PC-9 (cell line): ENCODE results near the gene MRPS27. TPM values are rescaled to one million over a fixed set of nuclear protein-coding genes. Genes with fewer than 3 reads are reported as not detected.

ENCODE experiments used
- BruUV-seq: library from RNA; stranded (reverse); fragments of 400-500 nt; replicated peaks from 2 replicates; lab custom pipeline; 2021; lab: Mats Ljungman, UMichigan
- CTCF ChIA-PET: fragments of 300-600 bp; sonication (Branson Sonifier 250); formaldehyde crosslinking; loops from one replicate; lab custom pipeline; 2022; ENCODE audit warnings: antibody characterized with exemption; lab: Charles Lee
- POLR2A ChIA-PET: fragments of 300-600 bp; sonication (Branson Sonifier 250); formaldehyde crosslinking; loops from one replicate; lab custom pipeline; 2022; ENCODE audit warnings: antibody characterized with exemption; ENCODE audit not compliant: unreplicated experiment; lab: Charles Lee
- DNase-seq, 2 experiments: peaks; one replicate each; pipeline versions ENCODE4 v3.0.0 to v3.0.0-alpha.2; 2015 to 2022; ENCODE audit warnings: mixed read lengths in 1 of 2
- H2AFZ ChIP-seq: fragments of 200-600 bp; sonication (generic); 2 replicates; pipeline ENCODE4 v1.8.1; 2017; ENCODE audit warnings: antibody characterized with exemption
- H3F3A ChIP-seq: fragments of 200-600 bp; sonication (generic); 2 replicates; pipeline ENCODE4 v1.8.1; 2017; ENCODE audit warnings: antibody characterized with exemption, mild to moderate bottlenecking, low read depth; ENCODE audit not compliant: insufficient read depth
- H3K27ac ChIP-seq: fragments of 200-600 bp; sonication (generic); 2 replicates; pipeline ENCODE4 v1.6.1; 2016; ENCODE audit warnings: mixed run types
- H3K27me3 ChIP-seq: fragments of 200-600 bp; sonication (generic); 2 replicates; pipeline ENCODE4 v1.6.1; 2016; ENCODE audit warnings: low read depth, mixed run types; ENCODE audit not compliant: insufficient read depth
- H3K36me3 ChIP-seq: fragments of 200-600 bp; sonication (generic); 2 replicates; pipeline ENCODE4 v1.6.1; 2016; ENCODE audit warnings: low read depth, mixed run types
- H3K4me1 ChIP-seq: fragments of 200-600 bp; sonication (generic); replicated peaks from 2 replicates; pipeline ENCODE4 v1.6.1; 2016; ENCODE audit warnings: mixed run types; ENCODE audit not compliant: insufficient read depth
- H3K4me2 ChIP-seq: fragments of 200-600 bp; sonication (generic); 2 replicates; pipeline ENCODE4 v1.6.1; 2017; ENCODE audit warnings: mixed run types
- H3K4me3 ChIP-seq: fragments of 200-600 bp; sonication (generic); 2 replicates; pipeline ENCODE4 v1.6.1; 2016; ENCODE audit warnings: mixed run types
- H3K79me2 ChIP-seq: fragments of 200-600 bp; sonication (generic); 2 replicates; pipeline ENCODE4 v1.6.1; 2017; ENCODE audit warnings: low read depth, mixed run types
- H3K9me2 ChIP-seq: fragments of 200-600 bp; sonication (generic); 2 replicates; pipeline ENCODE4 v1.8.1; 2017; ENCODE audit warnings: mild to moderate bottlenecking; ENCODE audit not compliant: insufficient read depth
- H3K9me3 ChIP-seq: fragments of 200-600 bp; sonication (generic); 2 replicates; pipeline ENCODE4 v1.8.1; 2016; ENCODE audit warnings: low read depth; ENCODE audit not compliant: insufficient read depth
- H4K20me1 ChIP-seq: fragments of 200-600 bp; sonication (generic); 2 replicates; pipeline ENCODE4 v1.8.1; 2017; ENCODE audit not compliant: insufficient read depth
- EZH2 ChIP-seq: fragments of 200-600 bp; sonication (generic); IDR thresholded peaks from 2 replicates; pipeline ENCODE4 v1.8.0; 2017; ENCODE audit warnings: antibody characterized with exemption, low read depth
- intact Hi-C: fragments of 100-400 bp; cut with micrococcal nuclease; formaldehyde crosslinking; loops from one replicate; pipeline ENCODE4 v1.10.0; 2022; ENCODE audit not compliant: unreplicated experiment
- total RNA-seq: library from RNA; stranded (reverse); gene quantifications from 2 replicates; pipeline ENCODE4 v1.2.3, GENCODE V29; 2021
- TF ChIP-seq, protein P1 (sequence below): fragments of 200-600 bp; sonication (generic); conservative IDR thresholded peaks from 2 replicates; pipeline ENCODE4 v1.6.1; 2017; ENCODE audit warnings: mixed run types, antibody characterized with exemption, mild to moderate bottlenecking, moderate library complexity

MRPS27 gene
- total RNA-seq, 1 experiment from 2014 or later = 71.0 TPM

DNA sequence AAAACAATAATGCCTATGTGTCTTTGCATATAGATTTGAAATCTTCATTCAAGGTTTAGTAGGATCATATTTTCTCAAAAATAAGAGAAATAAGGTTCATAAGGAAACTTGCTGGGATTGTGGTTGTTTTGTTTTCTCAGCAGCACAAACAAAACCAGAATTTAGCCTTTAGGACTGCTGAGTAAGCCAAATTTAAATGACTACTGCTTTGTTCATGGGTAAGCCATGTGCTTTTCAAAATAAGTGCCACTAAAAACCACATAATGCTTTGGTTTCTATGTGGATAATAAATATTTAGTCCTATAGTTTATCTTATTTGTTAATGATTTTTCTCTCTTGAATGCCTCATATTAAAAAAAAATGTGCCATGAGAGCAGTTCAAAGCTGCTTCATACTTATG lies 38.9 kb upstream of the MRPS27 start:
- Histone ChIP-seq H3K9me2 (no peaks in the 10 kb centered on the region), H3F3A (peaks cover 3% of the 10 kb centered on the region; the same call in 1 of the 2 replicates), H3K27ac (no peak overlapping the region), H3K27me3 (no peaks in the 10 kb centered on the region), H3K4me2 (no peak overlapping the region), H3K9me3 (peaks cover 4% of the 10 kb centered on the region; the same call in 1 of the 2 replicates), H3K4me3 (no peak overlapping the region), H4K20me1 (no peaks in the 10 kb centered on the region), H2AFZ (no peak overlapping the region), H3K79me2 (no peaks in the 10 kb centered on the region), H3K4me1 (peaks cover 14% of the 10 kb centered on the region), H3K36me3 (no peaks in the 10 kb centered on the region)
- CTCF ChIA-PET = no interaction called here
- intact Hi-C loops = no loop called here
- no peak for DNase-seq
- POLR2A ChIA-PET = no interaction called here
- TF ChIP-seq, protein P1, sequence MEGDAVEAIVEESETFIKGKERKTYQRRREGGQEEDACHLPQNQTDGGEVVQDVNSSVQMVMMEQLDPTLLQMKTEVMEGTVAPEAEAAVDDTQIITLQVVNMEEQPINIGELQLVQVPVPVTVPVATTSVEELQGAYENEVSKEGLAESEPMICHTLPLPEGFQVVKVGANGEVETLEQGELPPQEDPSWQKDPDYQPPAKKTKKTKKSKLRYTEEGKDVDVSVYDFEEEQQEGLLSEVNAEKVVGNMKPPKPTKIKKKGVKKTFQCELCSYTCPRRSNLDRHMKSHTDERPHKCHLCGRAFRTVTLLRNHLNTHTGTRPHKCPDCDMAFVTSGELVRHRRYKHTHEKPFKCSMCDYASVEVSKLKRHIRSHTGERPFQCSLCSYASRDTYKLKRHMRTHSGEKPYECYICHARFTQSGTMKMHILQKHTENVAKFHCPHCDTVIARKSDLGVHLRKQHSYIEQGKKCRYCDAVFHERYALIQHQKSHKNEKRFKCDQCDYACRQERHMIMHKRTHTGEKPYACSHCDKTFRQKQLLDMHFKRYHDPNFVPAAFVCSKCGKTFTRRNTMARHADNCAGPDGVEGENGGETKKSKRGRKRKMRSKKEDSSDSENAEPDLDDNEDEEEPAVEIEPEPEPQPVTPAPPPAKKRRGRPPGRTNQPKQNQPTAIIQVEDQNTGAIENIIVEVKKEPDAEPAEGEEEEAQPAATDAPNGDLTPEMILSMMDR = no peak
- no peak for TF ChIP-seq EZH2
- no TSS peak for BruUV-seq

DNA sequence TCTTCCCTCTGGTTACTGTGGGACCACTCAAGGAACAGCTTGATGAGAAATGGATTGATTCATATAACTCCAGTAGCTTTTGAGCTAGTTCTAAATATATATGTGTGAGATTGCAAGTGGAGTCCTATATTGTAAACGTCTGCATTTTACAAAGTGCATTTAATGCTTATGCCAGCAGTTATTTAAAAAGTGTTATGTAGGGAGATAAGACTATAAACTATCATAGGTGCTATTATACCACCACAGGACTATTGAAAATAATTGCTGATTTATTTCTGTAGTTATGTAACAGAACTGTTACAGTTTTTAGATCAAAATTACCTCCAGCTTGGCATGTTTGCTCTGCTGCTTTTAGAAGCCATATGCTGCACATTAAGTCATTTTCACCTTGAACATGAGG lies 36.3 kb upstream of the MRPS27 start:
- intact Hi-C loops = no loop called here
- Histone ChIP-seq H3F3A (peaks cover 3% of the 10 kb centered on the region; the same call in 1 of the 2 replicates), H3K9me2 (no peaks in the 10 kb centered on the region), H3K27ac (no peak overlapping the region), H3K36me3 (no peaks in the 10 kb centered on the region), H3K27me3 (no peaks in the 10 kb centered on the region), H3K9me3 (no peaks in the 10 kb centered on the region), H3K79me2 (no peaks in the 10 kb centered on the region), H4K20me1 (no peaks in the 10 kb centered on the region), H3K4me1 (no peaks in the 10 kb centered on the region), H3K4me2 (no peak overlapping the region), H3K4me3 (no peak overlapping the region), H2AFZ (no peak overlapping the region)
- CTCF ChIA-PET = interaction anchor here (1.0 kb wide), 1 partner anchor 10 kb away, joined by 5 read pairs; no protein-coding TSS in a partner anchor
- DNase-seq = no peak
- POLR2A ChIA-PET = interaction anchor here (0.6 kb wide), 1 partner anchor 36 kb away, joined by 5 read pairs; the partner anchor contains the start of genes MRPS27 and PTCD2
- no peak for TF ChIP-seq EZH2
- TF ChIP-seq, protein P1 = no peak
- no TSS peak for BruUV-seq

DNA sequence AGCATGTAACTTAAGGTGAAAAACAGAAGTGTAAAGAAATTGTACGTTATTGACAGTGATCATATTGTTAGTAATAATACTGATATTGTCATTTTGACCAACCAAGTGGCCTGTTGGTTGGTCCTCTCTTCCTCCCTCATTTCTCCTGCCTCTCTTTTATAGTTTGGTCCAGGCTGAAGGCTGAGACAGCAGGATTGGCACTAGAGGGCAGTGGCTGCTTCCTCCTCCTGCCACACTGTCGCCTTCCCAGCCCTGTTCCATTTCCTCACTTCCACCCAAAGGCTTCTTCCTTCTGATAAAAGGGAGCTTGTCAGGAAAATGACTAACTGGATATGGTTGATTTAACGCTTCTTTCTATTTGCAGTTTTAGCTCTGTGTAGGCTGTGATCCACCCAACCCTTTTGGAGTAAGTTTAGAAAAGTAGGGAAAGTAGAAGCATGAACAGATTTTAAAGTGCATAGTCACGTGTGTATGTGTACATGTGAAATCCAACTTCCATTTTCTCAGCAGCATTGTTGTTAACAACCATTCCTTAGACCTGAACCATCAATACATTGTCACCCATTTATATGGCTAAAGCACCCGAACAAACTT lies 35.8 kb upstream of the MRPS27 start:
- H4K20me1 ChIP-seq = no peaks in the 10 kb centered on the region
- ChIA-PET CTCF (interaction anchor here (1.0 kb wide), 1 partner anchor 10 kb away, joined by 5 read pairs; no protein-coding TSS in a partner anchor), POLR2A (interaction anchor here (0.6 kb wide), 1 partner anchor 36 kb away, joined by 5 read pairs; the partner anchor contains the start of genes MRPS27 and PTCD2)
- no peak for TF ChIP-seq EZH2
- TF ChIP-seq, protein P1 = peak; percentile 50
- H3K36me3 ChIP-seq = no peaks in the 10 kb centered on the region
- H3K4me1 ChIP-seq = no peaks in the 10 kb centered on the region
- H3K27me3 ChIP-seq = no peaks in the 10 kb centered on the region
- no peaks in the 10 kb centered on the region for H3K9me2 ChIP-seq
- no peak overlapping the region for H3K4me3 ChIP-seq
- no peak overlapping the region for H2AFZ ChIP-seq
- intact Hi-C loops = no loop called here
- DNase-seq = no peak
- BruUV-seq = no TSS peak
- H3K9me3 ChIP-seq = no peaks in the 10 kb centered on the region
- peaks cover 3% of the 10 kb centered on the region; the same call in 1 of the 2 replicates for H3F3A ChIP-seq
- no peak overlapping the region for H3K27ac ChIP-seq
- H3K4me2 ChIP-seq = no peak overlapping the region
- no peaks in the 10 kb centered on the region for H3K79me2 ChIP-seq
